ENCODE measurements around the gene SMG9. TPM values are rescaled to one million over a fixed set of nuclear protein-coding genes. Genes with fewer than 3 reads are reported as not detected.

SMG9 gene
- total RNA-seq, 1 experiment from 2014 or later = 52.2 TPM

DNA sequence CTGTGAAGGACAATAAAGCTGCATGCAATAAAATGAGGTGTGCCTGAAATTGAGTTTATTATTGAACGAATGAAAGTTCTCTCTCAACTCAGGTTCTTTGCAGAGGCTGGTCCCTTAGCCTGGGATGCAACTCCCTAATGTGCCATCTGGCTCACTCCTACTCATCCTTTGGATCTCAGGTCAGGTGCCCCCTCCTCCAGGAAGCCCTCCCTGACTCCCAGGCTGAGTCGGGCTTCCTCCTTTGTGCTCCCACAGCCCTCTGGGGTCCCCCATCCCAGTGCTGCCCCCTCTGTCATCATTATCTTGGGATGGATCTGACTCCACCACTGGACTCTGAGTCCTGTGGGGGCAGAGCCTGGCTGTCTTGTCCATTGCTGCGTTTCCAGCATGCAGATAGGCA lies 41.6 kb downstream of the SMG9 start:
- H3K27me3 ChIP-seq (ENCODE audit: insufficient read depth, low read length) = no peaks in the 10 kb centered on the region
- WGBS (ENCODE audit: extremely low coverage, insufficient read length, low lambda C conversion rate) = no CpG with 5 or more reads among the region's 3 CpGs
- TF ChIP-seq, protein P1, sequence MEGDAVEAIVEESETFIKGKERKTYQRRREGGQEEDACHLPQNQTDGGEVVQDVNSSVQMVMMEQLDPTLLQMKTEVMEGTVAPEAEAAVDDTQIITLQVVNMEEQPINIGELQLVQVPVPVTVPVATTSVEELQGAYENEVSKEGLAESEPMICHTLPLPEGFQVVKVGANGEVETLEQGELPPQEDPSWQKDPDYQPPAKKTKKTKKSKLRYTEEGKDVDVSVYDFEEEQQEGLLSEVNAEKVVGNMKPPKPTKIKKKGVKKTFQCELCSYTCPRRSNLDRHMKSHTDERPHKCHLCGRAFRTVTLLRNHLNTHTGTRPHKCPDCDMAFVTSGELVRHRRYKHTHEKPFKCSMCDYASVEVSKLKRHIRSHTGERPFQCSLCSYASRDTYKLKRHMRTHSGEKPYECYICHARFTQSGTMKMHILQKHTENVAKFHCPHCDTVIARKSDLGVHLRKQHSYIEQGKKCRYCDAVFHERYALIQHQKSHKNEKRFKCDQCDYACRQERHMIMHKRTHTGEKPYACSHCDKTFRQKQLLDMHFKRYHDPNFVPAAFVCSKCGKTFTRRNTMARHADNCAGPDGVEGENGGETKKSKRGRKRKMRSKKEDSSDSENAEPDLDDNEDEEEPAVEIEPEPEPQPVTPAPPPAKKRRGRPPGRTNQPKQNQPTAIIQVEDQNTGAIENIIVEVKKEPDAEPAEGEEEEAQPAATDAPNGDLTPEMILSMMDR (conservative IDR thresholded peaks at IDR 0.05) = no peak
- peaks cover 4 to 9% of the 10 kb centered on the region in 2 experiments; a peak in 3 of 4 replicates for H3K4me1 Mint-ChIP-seq
- H3K9me3 Mint-ChIP-seq = peaks cover 8 to 9% of the 10 kb centered on the region in 2 experiments
- no peak overlapping the region for H2BK20ac ChIP-seq (ENCODE audit: low read depth, low read length, poor library complexity, severe bottlenecking)
- H2BK15ac ChIP-seq (ENCODE audit: low read depth, low read length) = no peak overlapping the region
- no peak overlapping the region for H4K5ac ChIP-seq (ENCODE audit: insufficient read length, low read depth, low read length)
- H2BK12ac ChIP-seq (ENCODE audit: insufficient read length, low read depth, low read length) = no peak overlapping the region
- no peak overlapping the region for H3K18ac ChIP-seq (ENCODE audit: insufficient read length, low read depth, low read length)
- H3K4me1 ChIP-seq (ENCODE audit: insufficient read depth, low read length) = no peaks in the 10 kb centered on the region
- H3K23ac ChIP-seq (ENCODE audit: insufficient read length, low read depth, low read length) = no peak overlapping the region
- no peak overlapping the region for H3K4me2 ChIP-seq (ENCODE audit: insufficient read depth, insufficient read length, low read length)
- H2AFZ ChIP-seq (ENCODE audit: low read length) = no peak overlapping the region
- H3K9ac ChIP-seq (ENCODE audit: extremely low read depth, insufficient read length, low read length) = no peak overlapping the region
- no peak overlapping the region for H3K4ac ChIP-seq (ENCODE audit: low read depth, low read length)
- no peaks in the 10 kb centered on the region for H3K23me2 ChIP-seq (ENCODE audit: insufficient read length, low read depth, low read length, poor library complexity, severe bottlenecking)
- H3T11ph ChIP-seq (ENCODE audit: low read length) = no peak overlapping the region
- H3K9me3 ChIP-seq (ENCODE audit: control insufficient read depth, low read depth, low read length) = no peaks in the 10 kb centered on the region
- no peaks in the 10 kb centered on the region for H3K79me2 ChIP-seq (ENCODE audit: insufficient read depth, low read length)
- peaks cover 0 to 8% (median 1%) of the 10 kb centered on the region in 3 experiments; a peak in 4 of 7 replicates for H3K36me3 Mint-ChIP-seq (ENCODE audit: insufficient read depth in 1 of 3, low read depth in 3 of 3)
- no peak overlapping the region for H3K4me3 Mint-ChIP-seq
- no peak overlapping the region for H3K27ac Mint-ChIP-seq
- peaks cover 17% of the 10 kb centered on the region for H3K27me3 Mint-ChIP-seq (ENCODE audit: low read depth)
- H3K79me1 ChIP-seq (ENCODE audit: insufficient read depth, low read depth, low read length, poor library complexity, severe bottlenecking) = no peaks in the 10 kb centered on the region
- no peak for DNase-seq
- H4K20me1 ChIP-seq (ENCODE audit: control insufficient read depth, insufficient read depth, insufficient read length) = no peaks in the 10 kb centered on the region
- no peak overlapping the region for H3K27ac ChIP-seq (ENCODE audit: insufficient read length, low read depth, low read length)
- H2BK120ac ChIP-seq (ENCODE audit: low read depth, low read length, poor library complexity, severe bottlenecking) = no peak overlapping the region
- H4K8ac ChIP-seq (replicated peaks; ENCODE audit: insufficient read length, low read depth, low read length) = no peak overlapping the region
- H4K91ac ChIP-seq (ENCODE audit: insufficient read length, low read depth, low read length) = no peak overlapping the region
- H3K14ac ChIP-seq (ENCODE audit: insufficient read depth, low read length) = no peak overlapping the region
- no peak overlapping the region for H2AK5ac ChIP-seq (ENCODE audit: insufficient read length, low read length)
- H3K56ac ChIP-seq (ENCODE audit: insufficient read length, low read depth, low read length) = no peak overlapping the region
- H2BK5ac ChIP-seq (ENCODE audit: insufficient read length, low read length) = no peak overlapping the region

Measured in H9 (cell line).